Fibroblast of villous mesenchyme (primary cell): Measurements from ENCODE around the gene NEK10. TPM values are rescaled to one million over a fixed set of nuclear protein-coding genes. Genes with fewer than 3 reads are reported as not detected.
"Not testable (repeated sequence)": the region's sequence is repeated elsewhere in the genome, so short reads cannot be mapped to it uniquely, and the experiment has no call there.

Experiments used
- DNase-seq: peaks from one replicate; pipeline ENCODE4 v3.0.0-alpha.2; 2010; ENCODE audit warnings: low read depth
- H3K4me3 ChIP-seq: 2 replicates; pipeline ENCODE4 v1.5.1; 2011; ENCODE audit warnings: low read depth, mild to moderate bottlenecking, low read length
- total RNA-seq: library from RNA; depleted of rRNA; stranded (reverse); fragments of >200 nt; gene quantifications from 2 replicates; pipeline ENCODE4 v1.2.3, GENCODE V29; 2012
- TF ChIP-seq, protein P1 (sequence below): IDR thresholded peaks from 2 replicates; pipeline ENCODE4 v1.5.1; 2012; ENCODE audit warnings: low read depth, mild to moderate bottlenecking, low read length; ENCODE audit not compliant: insufficient read depth

Gene NEK10
- total RNA-seq, 1 donor: 6.9 TPM

DNA sequence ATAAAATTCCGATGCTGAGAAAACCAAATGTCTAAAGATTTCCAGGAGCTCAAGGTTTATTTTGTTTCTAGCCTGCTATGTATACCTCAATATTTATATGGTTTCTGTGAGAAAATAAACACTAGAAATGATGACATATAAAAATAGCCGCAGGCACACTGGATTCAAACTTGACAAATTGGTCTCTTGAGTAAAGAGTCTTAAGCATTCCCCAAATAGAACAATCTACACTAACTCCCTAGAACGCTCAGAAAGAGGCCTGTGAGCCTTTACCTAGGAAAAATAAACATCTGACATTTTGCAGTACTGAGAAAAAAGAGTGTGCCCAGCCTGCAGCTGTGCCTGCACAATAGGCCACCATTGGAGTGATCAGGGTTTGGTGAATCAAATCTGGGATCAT lies 75.2 kb downstream of the NEK10 start:
- DNase-seq: peak; percentile 60
- no peak overlapping the region for H3K4me3 ChIP-seq
- TF ChIP-seq, protein P1, sequence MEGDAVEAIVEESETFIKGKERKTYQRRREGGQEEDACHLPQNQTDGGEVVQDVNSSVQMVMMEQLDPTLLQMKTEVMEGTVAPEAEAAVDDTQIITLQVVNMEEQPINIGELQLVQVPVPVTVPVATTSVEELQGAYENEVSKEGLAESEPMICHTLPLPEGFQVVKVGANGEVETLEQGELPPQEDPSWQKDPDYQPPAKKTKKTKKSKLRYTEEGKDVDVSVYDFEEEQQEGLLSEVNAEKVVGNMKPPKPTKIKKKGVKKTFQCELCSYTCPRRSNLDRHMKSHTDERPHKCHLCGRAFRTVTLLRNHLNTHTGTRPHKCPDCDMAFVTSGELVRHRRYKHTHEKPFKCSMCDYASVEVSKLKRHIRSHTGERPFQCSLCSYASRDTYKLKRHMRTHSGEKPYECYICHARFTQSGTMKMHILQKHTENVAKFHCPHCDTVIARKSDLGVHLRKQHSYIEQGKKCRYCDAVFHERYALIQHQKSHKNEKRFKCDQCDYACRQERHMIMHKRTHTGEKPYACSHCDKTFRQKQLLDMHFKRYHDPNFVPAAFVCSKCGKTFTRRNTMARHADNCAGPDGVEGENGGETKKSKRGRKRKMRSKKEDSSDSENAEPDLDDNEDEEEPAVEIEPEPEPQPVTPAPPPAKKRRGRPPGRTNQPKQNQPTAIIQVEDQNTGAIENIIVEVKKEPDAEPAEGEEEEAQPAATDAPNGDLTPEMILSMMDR: no peak

DNA sequence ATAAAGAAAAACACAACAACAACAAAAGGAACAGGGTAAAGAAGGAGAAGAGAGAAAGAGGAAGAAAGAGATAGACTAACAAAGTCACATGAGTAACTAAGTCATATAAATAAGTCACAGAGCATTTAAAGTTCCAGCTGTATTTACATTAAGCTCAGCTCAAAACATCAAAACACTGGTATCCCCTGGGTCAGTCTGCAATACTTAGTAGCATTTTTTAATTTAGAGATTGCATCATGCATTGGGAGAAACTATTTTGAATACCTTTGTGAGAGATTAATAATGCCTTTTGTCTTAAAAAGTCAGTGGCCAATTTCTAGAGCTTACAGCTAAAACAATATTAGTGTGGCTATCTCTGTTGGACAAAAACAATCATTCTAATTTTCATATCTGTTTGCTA lies 78.4 kb downstream of the NEK10 start:
- DNase-seq: peak; percentile 35
- TF ChIP-seq, protein P1: no peak
- H3K4me3 ChIP-seq: no peak overlapping the region

DNA sequence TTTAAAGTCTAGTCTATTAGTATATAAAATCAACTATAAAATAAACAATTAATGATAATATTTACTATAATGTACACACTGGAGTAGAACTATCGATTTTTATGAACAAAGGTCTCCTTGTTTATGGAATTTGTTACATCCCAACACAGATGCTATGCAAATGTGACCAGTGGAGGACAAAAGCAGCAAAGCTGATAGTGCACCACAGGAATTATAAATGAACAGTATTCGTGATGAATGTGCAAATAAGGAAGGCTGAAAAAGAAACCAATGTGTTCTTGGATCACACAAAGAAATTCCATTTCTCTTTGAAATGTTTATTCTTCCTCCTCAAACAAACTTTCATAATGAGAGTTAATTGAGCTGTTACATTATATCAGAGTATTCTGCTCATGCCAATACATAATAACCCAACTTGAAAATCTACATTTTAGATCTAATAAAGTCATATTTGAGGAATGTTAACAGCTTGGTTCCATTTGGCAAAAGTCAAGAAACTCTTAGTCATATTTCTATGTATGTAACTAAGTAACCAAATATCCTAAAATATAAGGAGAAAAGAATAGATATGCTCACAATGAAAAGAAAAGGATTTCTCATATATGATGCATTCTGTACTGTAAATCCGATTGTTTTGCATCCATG lies 79.3 kb downstream of the NEK10 start:
- TF ChIP-seq, protein P1: no peak
- no peak for DNase-seq
- H3K4me3 ChIP-seq: no peak overlapping the region

DNA sequence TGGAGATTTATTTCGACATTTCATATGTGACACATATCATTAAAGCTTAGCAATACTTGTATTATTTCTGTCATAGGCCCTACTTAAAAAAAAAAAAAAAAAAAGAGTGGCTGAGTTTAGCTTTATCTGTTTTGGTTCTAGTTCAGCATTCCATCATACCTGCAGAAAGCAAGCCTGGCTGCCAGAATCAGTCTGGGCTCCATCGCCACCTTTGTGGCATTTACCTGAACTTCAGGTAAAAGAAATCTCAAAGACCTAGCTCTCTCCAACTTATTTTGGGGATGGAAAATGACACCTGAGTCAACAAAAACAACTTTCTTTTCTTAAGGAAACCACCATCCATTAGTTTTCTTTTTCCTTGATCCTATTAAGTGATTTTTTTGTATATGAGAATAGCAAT lies 82.1 kb downstream of the NEK10 start:
- TF ChIP-seq, protein P1: no peak
- no peak overlapping the region for H3K4me3 ChIP-seq
- no peak for DNase-seq

DNA sequence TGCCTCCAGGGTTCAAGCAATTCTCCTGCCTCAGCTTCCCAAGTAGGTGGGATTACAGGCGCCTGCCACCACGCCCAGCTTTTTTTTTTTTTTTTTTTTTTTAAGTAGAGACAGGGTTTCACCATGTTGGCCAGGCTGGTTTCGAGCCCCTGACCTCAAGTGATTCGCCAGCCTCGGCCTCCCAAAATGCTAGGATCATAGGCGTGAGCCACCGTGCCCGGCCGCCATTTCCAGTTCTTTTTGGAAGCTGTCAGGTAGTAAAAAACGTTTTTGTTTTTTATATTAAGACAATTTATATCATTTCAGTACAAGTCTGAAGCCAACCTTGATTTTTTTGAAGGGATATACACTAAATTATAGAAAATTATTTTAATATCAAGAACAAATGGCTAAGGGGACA lies 82.7 kb downstream of the NEK10 start:
- not testable (repeated sequence) for H3K4me3 ChIP-seq, DNase-seq

DNA sequence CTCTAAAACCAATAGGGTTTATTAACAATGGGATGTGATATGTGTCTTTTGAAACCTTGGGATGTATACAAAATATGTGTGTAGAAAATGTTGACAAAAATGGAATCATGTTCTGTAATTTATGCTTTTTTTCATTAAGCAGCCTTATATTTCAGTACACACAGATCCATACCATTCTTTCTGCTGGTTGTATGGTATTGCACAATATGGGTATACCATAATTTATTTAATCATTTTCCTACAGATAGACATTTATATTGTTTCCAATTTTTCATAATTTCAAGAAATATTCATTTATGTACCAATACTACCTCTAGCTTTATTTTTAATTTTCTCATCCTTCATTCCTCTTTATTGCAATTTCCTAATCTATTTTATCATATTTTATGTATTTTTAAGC lies 83.5 kb downstream of the NEK10 start:
- TF ChIP-seq, protein P1: no peak
- no peak overlapping the region for H3K4me3 ChIP-seq
- no peak for DNase-seq

DNA sequence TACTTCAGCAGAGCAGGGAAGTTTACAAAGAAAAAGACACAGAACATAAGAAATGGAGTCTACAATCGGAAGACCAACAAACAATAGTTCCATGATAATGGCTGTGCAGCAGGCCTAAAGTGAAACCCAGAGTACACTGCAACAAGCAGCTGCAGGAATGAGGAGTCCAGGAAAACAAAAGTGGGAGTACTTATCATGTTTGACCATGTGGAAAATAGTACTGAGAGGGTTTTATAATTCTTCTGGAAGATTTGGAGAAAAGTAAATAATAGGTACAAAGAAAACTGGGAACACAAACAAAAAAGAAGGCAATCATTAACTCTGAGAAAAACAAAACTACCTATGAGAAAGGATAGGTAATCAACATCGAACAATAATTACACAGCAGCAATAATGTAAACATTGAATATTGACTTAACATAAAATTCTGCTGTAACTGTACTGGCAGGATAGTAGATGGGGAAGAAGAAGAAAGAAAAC lies 87.5 kb downstream of the NEK10 start:
- TF ChIP-seq, protein P1: no peak
- no peak for DNase-seq
- no peak overlapping the region for H3K4me3 ChIP-seq
